Measurements from ENCODE around the gene THSD4. TPM values are rescaled to one million over a fixed set of nuclear protein-coding genes. Genes with fewer than 3 reads are reported as not detected.

The THSD4 gene
- total RNA-seq, 4 donors from 2014 or later: 10.7 to 59.5 (median 49.0) TPM

GRCh38 chr15:71830981-71831380 lies 715.7 kb downstream of the THSD4 start:
- DNase-seq: no peak

More at GRCh38 chr15:71830981-71831380, 715.7 kb downstream of the THSD4 start:
- Histone ChIP-seq H3K4me1 (no peaks in the 10 kb centered on the region), H3K36me3 (peaks cover 0 to 39% (median 0%) of the 10 kb centered on the region in 3 donors), H3K9me3 (no peaks in the 10 kb centered on the region), H3K4me3 (no peak overlapping the region), H3K27me3 (no peaks in the 10 kb centered on the region), H3K27ac (no peak overlapping the region)
- TF ChIP-seq POLR2A (IDR thresholded peaks at IDR 0.05) (no peak), CTCF (IDR thresholded peaks at IDR 0.05) (no peak)

Other genes with a start within 250 kb of the THSD4 start
- gene THAP10, start 223.0 kb upstream of the THSD4 start, total RNA-seq: 1 to 10 TPM; 1.2 to 6.0 (median 2.1) TPM
- 1 to 10 TPM in 3 of 4 donors, not detected in 1; 2.7 to 6.0 (median 4.4) TPM for gene LRRC49, start 222.6 kb upstream of the THSD4 start, total RNA-seq